GM23338 (cell line): ENCODE data around the gene SETD1B. TPM values are rescaled to one million over a fixed set of nuclear protein-coding genes. Genes with fewer than 3 reads are reported as not detected.

ENCODE experiments used
- ATAC-seq: fragments of 200-7000 bp; cut with Tn5 transposase; 3 replicates; pipeline ENCODE4 v1.9.1; 2020
- DNase-seq: peaks from one replicate; pipeline ENCODE4 v3.0.0-alpha.2; 2015; ENCODE audit warnings: low spot score
- H2AFZ ChIP-seq: fragments of 200-600 bp; sonication (generic); 2 replicates; pipeline ENCODE4 v1.8.0; 2016; ENCODE audit warnings: antibody characterized with exemption, mild to moderate bottlenecking, moderate library complexity
- H3F3A ChIP-seq: fragments of 200-600 bp; sonication (generic); replicated peaks from 2 replicates; pipeline ENCODE4 v1.8.0; 2017; ENCODE audit warnings: antibody characterized with exemption, mixed run types, low read depth
- H3K27ac ChIP-seq: fragments of 200-600 bp; sonication (generic); 2 replicates; pipeline ENCODE4 v1.6.1; 2016; ENCODE audit warnings: low read depth
- H3K27me3 ChIP-seq: fragments of 200-600 bp; sonication (generic); 2 replicates; pipeline ENCODE4 v1.8.0; 2016; ENCODE audit warnings: mild to moderate bottlenecking, mixed run types, moderate library complexity; ENCODE audit not compliant: insufficient read depth
- H3K36me3 ChIP-seq: fragments of 200-600 bp; sonication (generic); 2 replicates; pipeline ENCODE4 v1.8.0; 2016; ENCODE audit warnings: mild to moderate bottlenecking; ENCODE audit not compliant: insufficient read depth
- H3K4me1 ChIP-seq: fragments of 200-600 bp; sonication (generic); 2 replicates; pipeline ENCODE4 v1.8.0; 2016; ENCODE audit warnings: mild to moderate bottlenecking, moderate library complexity; ENCODE audit not compliant: insufficient read depth
- H3K4me2 ChIP-seq: fragments of 200-600 bp; sonication (generic); 2 replicates; pipeline ENCODE4 v1.7.1; 2017; ENCODE audit warnings: mixed run types
- H3K4me3 ChIP-seq: fragments of 200-600 bp; sonication (generic); 2 replicates; pipeline ENCODE4 v1.6.1; 2016; ENCODE audit warnings: mixed run types
- H3K79me2 ChIP-seq: fragments of 200-600 bp; sonication (generic); replicated peaks from 2 replicates; pipeline ENCODE4 v1.8.0; 2017; ENCODE audit warnings: mild to moderate bottlenecking; ENCODE audit not compliant: insufficient read depth
- H3K9me2 ChIP-seq: fragments of 200-600 bp; sonication (generic); 2 replicates; pipeline ENCODE4 v1.8.0; 2017; ENCODE audit not compliant: insufficient read depth
- H4K20me1 ChIP-seq: fragments of 200-600 bp; sonication (generic); replicated peaks from 2 replicates; pipeline ENCODE4 v1.8.0; 2017; ENCODE audit warnings: mild to moderate bottlenecking; ENCODE audit not compliant: insufficient read depth
- H3K27ac Mint-ChIP-seq: 2 replicates; pipeline ENCODE4 v1.8.0; 2020; ENCODE audit warnings: inconsistent platforms, mild to moderate bottlenecking, moderate library complexity, mixed read lengths
- H3K27me3 Mint-ChIP-seq: 3 replicates; pipeline ENCODE4 v1.8.0; 2022; ENCODE audit warnings: low read depth, mild to moderate bottlenecking, moderate library complexity, mixed read lengths, inconsistent platforms; ENCODE audit not compliant: insufficient read depth, poor library complexity
- H3K36me3 Mint-ChIP-seq: 3 replicates; pipeline ENCODE4 v1.8.0; 2021; ENCODE audit warnings: low read depth, mild to moderate bottlenecking, inconsistent platforms, moderate library complexity, mixed read lengths
- H3K4me1 Mint-ChIP-seq: 3 replicates; pipeline ENCODE4 v1.8.0; 2020; ENCODE audit warnings: mild to moderate bottlenecking, inconsistent platforms, mixed read lengths
- H3K4me3 Mint-ChIP-seq: 3 replicates; pipeline ENCODE4 v1.8.0; 2021; ENCODE audit warnings: moderate library complexity, mild to moderate bottlenecking, inconsistent platforms, mixed read lengths
- H3K9me3 Mint-ChIP-seq: 3 replicates; pipeline ENCODE4 v1.8.0; 2020; ENCODE audit warnings: moderate library complexity, mild to moderate bottlenecking, inconsistent platforms, mixed read lengths
- ETS1 ChIP-seq: IDR thresholded peaks from 2 replicates; pipeline ENCODE4 v1.6.1; 2016; ENCODE audit warnings: antibody characterized with exemption
- EZH2 ChIP-seq: fragments of 200-600 bp; sonication (generic); IDR thresholded peaks from one replicate; pipeline ENCODE4 v1.8.0; 2017; ENCODE audit warnings: antibody characterized with exemption, mild to moderate bottlenecking, low read depth; ENCODE audit not compliant: unreplicated experiment
- polyA plus RNA-seq: library from polyadenylated mRNA; unstranded; fragments of >200 nt; fragmentation: Nextera tagmentation; extraction: Ambion mirVana; gene quantifications from 2 replicates; pipeline ENCODE4 v1.2.1, GENCODE V29; 2016
- total RNA-seq: library from RNA; depleted of rRNA; stranded (reverse); fragments of >200 nt; shearing (Covaris generic); gene quantifications from 2 replicates; pipeline ENCODE4 v1.2.3, GENCODE V29; 2014
- TF ChIP-seq, protein P1 (sequence below), 2 experiments: fragments of 200-600 bp in 1 of 2; sonication (generic) in 1 of 2; conservative IDR thresholded peaks; 2 replicates each; pipeline versions ENCODE4 v1.5.1 to v1.6.1; 2016 to 2017; ENCODE audit warnings: antibody characterized with exemption in 2 of 2, low read depth in 2 of 2, mild to moderate bottlenecking in 2 of 2, moderate library complexity in 1 of 2

SETD1B gene
- total and polyA plus RNA-seq, 2 experiments from 2014 or later = 3.1 to 8.7 TPM

DNA sequence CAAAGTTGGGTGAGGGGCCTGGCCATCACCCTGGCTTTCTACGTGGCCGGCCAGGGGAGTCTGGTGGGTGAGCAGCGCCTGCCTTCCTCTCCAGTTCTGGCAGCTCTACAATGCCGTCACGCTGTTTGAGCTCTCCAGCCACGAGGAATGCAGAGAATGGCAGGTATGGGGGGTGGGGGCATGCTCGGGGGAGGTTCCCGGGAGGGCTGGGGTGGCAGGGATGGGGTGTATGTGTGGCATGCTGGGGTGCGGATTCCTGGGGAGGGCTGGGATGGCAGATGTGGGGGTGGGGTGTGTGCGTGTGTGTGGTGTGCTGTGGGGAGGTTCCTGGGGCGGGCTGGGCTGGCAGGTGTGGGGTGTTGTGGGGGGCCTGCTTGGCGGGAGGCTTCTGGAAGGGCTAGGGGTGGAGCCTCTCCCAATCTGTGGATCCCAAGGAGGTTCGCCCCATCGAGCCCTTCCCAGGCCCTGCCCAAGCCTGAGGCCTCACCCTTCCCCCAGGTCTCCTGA is 28.8 kb upstream of the SETD1B start (continued):
- TF ChIP-seq EZH2 (no peak), ETS1 (no peak)

DNA sequence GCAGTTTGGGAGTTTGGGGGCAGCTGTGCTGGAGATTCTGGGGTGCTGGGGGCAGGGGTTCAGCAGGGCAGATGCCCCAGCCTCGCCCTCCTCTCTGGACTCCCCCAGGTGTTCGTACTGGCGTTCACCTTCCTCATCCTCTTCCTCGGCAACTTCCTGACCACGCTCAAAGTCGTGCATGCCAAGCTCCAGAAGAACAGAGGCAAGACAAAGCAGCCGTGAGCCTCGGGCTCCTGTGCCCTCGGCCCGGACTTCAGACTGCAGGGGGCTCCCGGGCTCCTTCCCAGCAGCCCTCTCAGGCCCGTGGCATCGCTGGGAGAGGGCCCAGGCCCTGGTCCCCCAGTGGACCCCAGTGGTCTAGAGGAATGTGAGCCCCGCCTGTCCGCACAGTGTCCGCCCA is 28.3 kb upstream of the SETD1B start:
- 0 out of 2 replicates have a peak, but pooled peaks cover 5% of the 10 kb centered on the region for H3K36me3 ChIP-seq
- ATAC-seq (peak; percentile 7), DNase-seq (no peak)
- no peaks in the 10 kb centered on the region for H3K27me3 ChIP-seq
- Mint-ChIP-seq H3K4me1 (peaks cover 22% of the 10 kb centered on the region), H3K27ac (peak overlapping the region; percentile 90), H3K36me3 (peaks cover 16% of the 10 kb centered on the region), H3K9me3 (no peaks in the 10 kb centered on the region), H3K4me3 (no peak overlapping the region), H3K27me3 (peaks cover 14% of the 10 kb centered on the region)
- no peak for TF ChIP-seq ETS1
- TF ChIP-seq, protein P1, sequence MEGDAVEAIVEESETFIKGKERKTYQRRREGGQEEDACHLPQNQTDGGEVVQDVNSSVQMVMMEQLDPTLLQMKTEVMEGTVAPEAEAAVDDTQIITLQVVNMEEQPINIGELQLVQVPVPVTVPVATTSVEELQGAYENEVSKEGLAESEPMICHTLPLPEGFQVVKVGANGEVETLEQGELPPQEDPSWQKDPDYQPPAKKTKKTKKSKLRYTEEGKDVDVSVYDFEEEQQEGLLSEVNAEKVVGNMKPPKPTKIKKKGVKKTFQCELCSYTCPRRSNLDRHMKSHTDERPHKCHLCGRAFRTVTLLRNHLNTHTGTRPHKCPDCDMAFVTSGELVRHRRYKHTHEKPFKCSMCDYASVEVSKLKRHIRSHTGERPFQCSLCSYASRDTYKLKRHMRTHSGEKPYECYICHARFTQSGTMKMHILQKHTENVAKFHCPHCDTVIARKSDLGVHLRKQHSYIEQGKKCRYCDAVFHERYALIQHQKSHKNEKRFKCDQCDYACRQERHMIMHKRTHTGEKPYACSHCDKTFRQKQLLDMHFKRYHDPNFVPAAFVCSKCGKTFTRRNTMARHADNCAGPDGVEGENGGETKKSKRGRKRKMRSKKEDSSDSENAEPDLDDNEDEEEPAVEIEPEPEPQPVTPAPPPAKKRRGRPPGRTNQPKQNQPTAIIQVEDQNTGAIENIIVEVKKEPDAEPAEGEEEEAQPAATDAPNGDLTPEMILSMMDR (conservative IDR thresholded peaks at IDR 0.05; ENCODE audit: low read depth in 2 of 2) = 0 out of 4 replicates have a peak, but pooled peaks of 1 of the 2 experiments have one; percentile 4
- H2AFZ ChIP-seq = no peak overlapping the region
- peak overlapping the region; percentile 95 for H3K27ac ChIP-seq
- H3K4me1 ChIP-seq = peaks cover 23% of the 10 kb centered on the region
- no peaks in the 10 kb centered on the region for H3K9me2 ChIP-seq
- peaks cover 14% of the 10 kb centered on the region; the same call in 1 of the 2 replicates for H3F3A ChIP-seq
- H4K20me1 ChIP-seq = no peaks in the 10 kb centered on the region; the same call in 1 of the 2 replicates
- peak overlapping the region; percentile 66 for H3K4me2 ChIP-seq
- no peaks in the 10 kb centered on the region for H3K79me2 ChIP-seq
- H3K4me3 ChIP-seq = peak overlapping the region; percentile 37; the same call in 1 of the 2 replicates

DNA sequence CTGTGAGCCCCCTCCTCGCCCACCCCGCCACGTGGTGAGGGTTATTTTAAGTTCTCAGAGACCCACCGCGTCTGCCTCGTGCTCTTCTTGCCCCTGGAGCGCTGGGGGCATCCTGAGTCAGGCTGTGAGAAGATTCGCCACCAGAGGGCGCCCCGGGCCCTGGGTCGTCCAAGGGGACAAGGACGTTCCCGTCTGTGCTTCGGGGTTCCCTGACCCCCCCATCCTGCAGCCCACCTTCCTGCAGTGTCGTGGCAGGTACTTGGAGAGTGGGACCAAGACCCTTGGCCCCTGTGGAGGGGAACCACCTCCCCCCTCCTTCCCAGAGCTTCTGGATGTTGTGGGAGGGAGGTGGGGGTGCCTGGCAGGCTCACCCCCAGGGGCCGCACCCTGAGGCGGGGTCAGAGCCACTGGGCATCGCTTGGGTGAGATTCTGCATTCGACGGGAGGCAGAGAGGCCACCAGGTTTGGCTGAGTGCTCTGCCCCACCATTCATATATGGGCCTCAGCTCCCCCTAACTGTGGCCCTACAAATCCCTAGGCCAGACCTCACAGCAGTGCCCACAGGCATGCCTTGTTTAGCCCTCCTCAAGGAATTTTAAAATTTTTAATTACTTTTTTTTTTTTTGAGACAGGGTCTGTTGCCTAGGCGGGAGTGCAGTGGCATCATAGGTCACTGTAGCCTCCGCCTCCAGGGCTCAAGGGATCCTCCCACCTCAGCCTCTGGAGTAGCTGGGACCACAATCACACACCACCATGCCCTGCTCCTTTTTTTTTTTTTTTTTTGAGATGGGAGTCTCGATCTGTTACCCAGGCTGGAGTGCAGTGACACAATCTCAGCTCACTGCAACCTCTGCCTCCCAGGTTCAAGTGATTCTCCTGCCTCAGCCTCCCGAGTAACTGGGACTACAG is 27.4 kb upstream of the SETD1B start:
- H3K9me2 ChIP-seq = no peaks in the 10 kb centered on the region
- DNase-seq = peak; percentile 92
- peak; percentile 68 for ATAC-seq
- no peak for TF ChIP-seq ETS1
- TF ChIP-seq, protein P1 (conservative IDR thresholded peaks at IDR 0.05; ENCODE audit: low read depth in 2 of 2) = peak; percentile 88 to 90
- Mint-ChIP-seq H3K27ac (no peak overlapping the region), H3K4me1 (peaks cover 22% of the 10 kb centered on the region), H3K36me3 (peaks cover 18% of the 10 kb centered on the region), H3K9me3 (no peaks in the 10 kb centered on the region), H3K4me3 (no peak overlapping the region), H3K27me3 (peaks cover 17% of the 10 kb centered on the region)
- H3K4me2 ChIP-seq = peak overlapping the region; percentile 66; the same call in 1 of the 2 replicates
- H3K4me3 ChIP-seq = no peak overlapping the region
- no peak overlapping the region for H3K27ac ChIP-seq
- H3K79me2 ChIP-seq = no peaks in the 10 kb centered on the region
- H3K27me3 ChIP-seq = no peaks in the 10 kb centered on the region
- H3K36me3 ChIP-seq = 0 out of 2 replicates have a peak, but pooled peaks cover 5% of the 10 kb centered on the region
- H3K4me1 ChIP-seq = peaks cover 23% of the 10 kb centered on the region
- H3F3A ChIP-seq = peaks cover 17% of the 10 kb centered on the region; the same call in 1 of the 2 replicates
- H4K20me1 ChIP-seq = peaks cover 4% of the 10 kb centered on the region; the same call in 1 of the 2 replicates
- H2AFZ ChIP-seq = no peak overlapping the region
